ENCODE data around the gene ANO9. TPM values are rescaled to one million over a fixed set of nuclear protein-coding genes. Genes with fewer than 3 reads are reported as not detected.
A peak's percentile ranks its signal among the peaks of the same experiment; 100 is the strongest.

The ANO9 gene
- total and polyA plus RNA-seq, 4 experiments from 2014 or later = 9.4 to 123 (median 67.8) TPM

DNA sequence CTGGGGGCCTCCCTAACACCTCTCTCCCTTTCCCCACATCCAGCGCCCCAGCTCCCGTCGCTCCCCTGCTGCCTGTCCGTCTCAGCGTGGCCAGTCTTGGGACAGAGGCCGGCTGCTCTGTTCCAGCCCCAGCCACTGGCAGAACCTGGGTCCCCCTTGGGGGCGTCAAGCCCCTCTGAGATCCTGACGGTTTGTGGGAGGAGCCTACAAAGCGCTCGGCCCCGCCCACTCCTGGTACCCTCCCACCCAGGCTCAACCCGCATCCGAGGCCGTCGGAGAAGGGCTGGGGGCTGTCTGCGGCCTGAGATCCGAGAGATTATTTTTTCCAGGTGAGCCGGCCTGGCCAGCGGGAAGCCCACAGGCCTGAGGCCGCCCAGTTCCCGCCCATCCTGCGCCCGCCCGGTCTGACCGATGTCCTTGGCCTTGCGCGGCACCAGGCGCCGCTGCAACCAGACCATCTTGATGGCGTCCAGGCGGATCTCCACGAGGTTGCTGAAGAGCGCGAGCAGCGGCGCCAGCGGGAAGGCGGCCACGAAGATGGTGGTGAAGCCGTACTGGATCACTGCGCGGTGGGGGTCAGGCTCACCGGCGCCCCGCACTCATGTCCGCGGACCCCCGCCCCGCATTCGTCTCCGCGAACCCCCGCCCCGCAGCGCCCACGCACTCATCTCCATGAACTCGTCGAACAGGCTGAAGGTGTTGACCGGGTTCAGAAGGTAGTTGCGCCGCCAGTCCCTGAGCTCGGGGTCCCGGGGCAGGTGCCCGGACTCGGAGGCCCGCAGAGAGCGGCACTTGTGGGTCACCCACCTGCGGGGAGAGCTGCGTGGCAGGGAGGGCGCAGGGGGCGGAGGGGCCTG lies 21.5 kb downstream of the ANO9 start:
- peak in 1 of 5 donors; percentile 9 for DNase-seq
- Mint-ChIP-seq H3K9me3 (no peaks in the 10 kb centered on the region), H3K27ac (peak overlapping the region in 4 of 7 donors; percentile 32 to 70 (median 47)), H3K36me3 (peaks cover 13% of the 10 kb centered on the region in 2 donors), H3K27me3 (no peaks in the 10 kb centered on the region), H3K4me1 (peaks cover 0 to 23% (median 2%) of the 10 kb centered on the region in 4 donors), H3K4me3 (peak overlapping the region in 1 of 8 donors; percentile 6)
- Histone ChIP-seq H3K27ac (ENCODE audit: low read depth, low read length) (no peak overlapping the region), H3K9me3 (ENCODE audit: control insufficient read depth in 1 of 2, low read length in 2 of 2) (no peaks in the 10 kb centered on the region), H3K27me3 (ENCODE audit: insufficient read depth, low read length) (no peaks in the 10 kb centered on the region), H3K36me3 (ENCODE audit: insufficient read depth, low read length) (no peaks in the 10 kb centered on the region), H3K4me1 (ENCODE audit: insufficient read depth, low read length) (peaks cover 14% of the 10 kb centered on the region), H3K4me3 (ENCODE audit: low read length in 2 of 2) (no peak overlapping the region)
- ChIA-PET CTCF (ENCODE audit: partially characterized antibody) (no interaction called here), POLR2A (ENCODE audit: partially characterized antibody) (no interaction called here)
- intact Hi-C loops (cut with micrococcal nuclease) = no loop called here

DNA sequence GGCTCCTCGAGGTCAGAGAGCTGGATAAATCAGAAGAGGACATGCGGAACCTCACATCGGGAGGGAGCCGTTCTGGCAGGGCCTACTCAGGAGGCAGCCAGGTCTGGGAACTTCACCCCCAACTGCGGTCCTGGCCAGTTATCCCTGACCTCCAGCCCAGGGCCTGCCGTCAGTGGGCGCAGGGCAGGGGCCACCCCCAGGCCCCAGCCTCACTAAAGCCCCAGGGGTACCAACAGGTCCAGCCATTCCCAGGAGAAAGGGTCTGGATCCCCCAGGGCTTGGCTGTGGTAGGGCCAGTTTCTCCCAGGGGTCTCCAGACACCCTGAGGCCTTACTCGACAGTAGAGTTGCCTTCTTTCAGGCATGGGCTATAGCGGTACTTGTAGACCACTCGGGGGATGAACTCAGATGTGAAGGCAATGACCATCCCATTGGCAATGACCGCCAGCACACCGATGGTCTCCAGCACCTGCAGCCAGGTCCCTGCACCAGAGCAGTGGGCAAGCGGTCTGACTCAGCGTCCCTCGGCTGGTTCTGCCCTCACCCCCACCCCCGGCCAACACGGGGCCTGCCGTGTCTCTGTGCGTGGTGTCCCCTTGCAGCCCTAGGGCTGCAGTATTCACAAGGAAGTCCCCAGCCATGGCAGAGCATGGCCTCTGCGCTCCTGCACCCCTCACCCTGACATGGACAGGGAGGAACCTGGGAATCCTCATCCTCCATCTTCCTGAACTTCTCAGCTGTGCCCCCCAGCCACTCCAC lies 22.4 kb downstream of the ANO9 start:
- DNase-seq = peak in 1 of 5 donors; percentile 22
- Mint-ChIP-seq H3K27me3 (no peaks in the 10 kb centered on the region), H3K27ac (peak overlapping the region in 3 of 7 donors; percentile 32 to 82 (median 37)), H3K9me3 (no peaks in the 10 kb centered on the region), H3K36me3 (peaks cover 6 to 15% of the 10 kb centered on the region in 2 donors), H3K4me3 (peak overlapping the region in 2 of 8 donors; percentile 6 to 57), H3K4me1 (peaks cover 2 to 31% (median 8%) of the 10 kb centered on the region in 4 donors)
- Histone ChIP-seq H3K4me3 (ENCODE audit: low read length in 2 of 2) (no peak overlapping the region), H3K27ac (ENCODE audit: low read depth, low read length) (no peak overlapping the region), H3K9me3 (ENCODE audit: control insufficient read depth in 1 of 2, low read length in 2 of 2) (no peaks in the 10 kb centered on the region), H3K4me1 (ENCODE audit: insufficient read depth, low read length) (peaks cover 16% of the 10 kb centered on the region), H3K27me3 (ENCODE audit: insufficient read depth, low read length) (no peaks in the 10 kb centered on the region), H3K36me3 (ENCODE audit: insufficient read depth, low read length) (no peaks in the 10 kb centered on the region)
- POLR2A ChIA-PET (ENCODE audit: partially characterized antibody) = interaction anchor here (6.7 to 16.3 kb wide), 2 partner anchors 13 to 29 kb away, joined by 184 to 539 read pairs; partner anchors contain the start of genes ANO9 and PTDSS2
- intact Hi-C loops (cut with micrococcal nuclease) = no loop called here
- CTCF ChIA-PET (ENCODE audit: partially characterized antibody) = no interaction called here

DNA sequence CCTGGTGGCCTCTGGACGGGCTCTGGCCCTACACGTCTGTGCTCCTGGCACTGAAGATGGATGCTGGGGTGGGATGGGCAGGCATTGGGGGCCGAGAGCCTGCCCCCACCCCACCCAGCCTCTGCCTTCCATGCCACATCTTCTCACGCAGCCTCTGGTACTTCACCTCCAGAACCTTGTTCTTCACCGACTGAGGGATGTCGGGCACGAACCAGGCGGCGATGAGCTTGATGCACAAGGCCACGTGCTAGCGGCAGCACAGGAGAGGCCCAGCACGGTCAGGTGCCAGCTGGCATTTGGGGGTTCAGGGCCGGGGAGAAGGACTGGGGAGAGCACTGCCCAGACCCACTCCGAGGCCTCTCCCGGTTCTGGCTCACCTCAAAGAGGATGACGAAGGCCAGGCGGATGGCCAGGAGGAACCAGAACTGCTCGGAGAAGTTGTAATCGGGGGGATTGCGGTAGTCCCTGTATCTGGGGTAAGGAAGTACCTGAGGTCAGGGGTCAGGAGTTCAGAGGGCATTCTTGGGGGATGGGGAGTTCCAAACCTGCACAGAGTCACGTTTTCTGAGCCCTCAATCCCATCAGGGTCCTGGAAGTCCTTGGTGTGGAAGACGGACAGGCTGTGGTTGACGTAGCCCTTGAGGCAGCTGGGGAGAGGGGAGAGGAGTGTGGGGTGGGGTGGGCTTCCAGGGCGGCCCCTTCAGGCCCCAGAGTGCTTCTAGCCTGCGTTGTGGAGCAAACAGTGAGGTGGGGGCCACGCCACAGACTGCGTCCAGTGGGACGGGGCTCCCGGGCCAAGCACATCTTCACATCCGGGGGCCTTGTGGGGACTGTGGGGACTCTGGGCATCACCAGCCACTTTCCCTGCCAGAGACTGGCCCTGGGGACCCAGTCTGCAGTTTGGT lies 23.2 kb downstream of the ANO9 start:
- CTCF ChIA-PET (ENCODE audit: partially characterized antibody) = interaction anchor here (9.3 kb wide), 1 partner anchor 32 kb away, joined by 103 read pairs; the partner anchor contains the start of gene PTDSS2
- Histone ChIP-seq H3K4me1 (ENCODE audit: insufficient read depth, low read length) (peaks cover 20% of the 10 kb centered on the region), H3K27ac (ENCODE audit: low read depth, low read length) (no peak overlapping the region), H3K9me3 (ENCODE audit: control insufficient read depth in 1 of 2, low read length in 2 of 2) (no peaks in the 10 kb centered on the region), H3K4me3 (ENCODE audit: low read length in 2 of 2) (no peak overlapping the region), H3K27me3 (ENCODE audit: insufficient read depth, low read length) (no peaks in the 10 kb centered on the region), H3K36me3 (ENCODE audit: insufficient read depth, low read length) (no peaks in the 10 kb centered on the region)
- peak in 1 of 5 donors; percentile 38 for DNase-seq
- intact Hi-C loops (cut with micrococcal nuclease) = no loop called here
- Mint-ChIP-seq H3K27ac (peak overlapping the region in 2 of 7 donors; percentile 79 to 82), H3K4me1 (peaks cover 2 to 35% (median 11%) of the 10 kb centered on the region in 4 donors), H3K27me3 (no peaks in the 10 kb centered on the region), H3K9me3 (no peaks in the 10 kb centered on the region), H3K4me3 (peak overlapping the region in 3 of 8 donors; percentile 57 to 73 (median 72)), H3K36me3 (peaks cover 4 to 15% of the 10 kb centered on the region in 2 donors)
- POLR2A ChIA-PET (ENCODE audit: partially characterized antibody) = interaction anchor here (6.7 to 16.3 kb wide), 2 partner anchors 12 to 30 kb away, joined by 184 to 539 read pairs; partner anchors contain the start of genes ANO9 and PTDSS2

DNA sequence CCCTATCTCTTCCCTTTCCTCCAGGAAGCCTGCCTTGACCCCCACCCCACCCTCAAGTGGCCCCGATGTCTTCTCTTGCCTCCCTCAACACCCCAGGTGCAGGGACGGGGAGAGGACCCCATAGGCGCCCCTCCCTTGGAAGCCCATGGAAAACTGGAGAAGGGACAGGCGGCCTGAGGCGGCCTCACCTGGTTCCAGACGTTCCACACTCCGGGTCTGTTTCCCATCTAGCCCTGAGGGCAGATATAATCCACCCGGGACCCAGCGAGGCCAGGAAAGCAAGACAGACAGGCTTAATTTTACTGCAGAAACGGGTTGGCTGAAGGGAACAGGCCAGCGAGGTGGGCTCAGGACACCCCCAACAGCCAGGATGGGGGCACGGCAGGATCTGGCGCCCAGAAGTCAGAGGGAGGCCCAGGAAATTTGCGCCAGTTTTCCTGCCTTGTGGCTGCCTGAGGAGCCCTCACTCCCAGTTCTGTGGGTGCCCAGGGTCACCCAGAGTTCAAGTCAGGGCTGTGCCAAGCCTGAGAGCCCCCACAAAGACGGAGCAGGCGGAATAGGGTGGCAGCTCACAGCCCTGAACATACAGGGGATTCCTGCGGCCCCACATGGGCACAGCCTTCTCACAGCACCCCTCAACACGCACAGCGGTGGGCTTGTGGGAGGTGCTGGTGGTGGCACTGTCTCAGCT lies 24.0 kb downstream of the ANO9 start:
- Histone ChIP-seq H3K27me3 (ENCODE audit: insufficient read depth, low read length) (no peaks in the 10 kb centered on the region), H3K36me3 (ENCODE audit: insufficient read depth, low read length) (no peaks in the 10 kb centered on the region), H3K4me3 (ENCODE audit: low read length in 2 of 2) (peak overlapping the region in 1 of 2 donors; percentile 73), H3K27ac (ENCODE audit: low read depth, low read length) (peak overlapping the region; percentile 61), H3K4me1 (ENCODE audit: insufficient read depth, low read length) (peaks cover 28% of the 10 kb centered on the region), H3K9me3 (ENCODE audit: control insufficient read depth in 1 of 2, low read length in 2 of 2) (no peaks in the 10 kb centered on the region)
- Mint-ChIP-seq H3K4me3 (peak overlapping the region; percentile 58 to 82 (median 71)), H3K4me1 (peaks cover 4 to 42% (median 16%) of the 10 kb centered on the region in 4 donors), H3K9me3 (no peaks in the 10 kb centered on the region), H3K27ac (peak overlapping the region; percentile 65 to 82 (median 74)), H3K36me3 (peaks cover 4 to 15% of the 10 kb centered on the region in 2 donors), H3K27me3 (no peaks in the 10 kb centered on the region)
- DNase-seq = peak in 1 of 5 donors; percentile 33
- POLR2A ChIA-PET (ENCODE audit: partially characterized antibody) = interaction anchor here (1.0 to 16.3 kb wide), 12 partner anchors 8 to 210 kb away, joined by 3 to 539 read pairs (median 16); partner anchors contain the start of genes ANO9, BET1L, IFITM1 and PSMD13
- intact Hi-C loops (cut with micrococcal nuclease) = no loop called here
- CTCF ChIA-PET (ENCODE audit: partially characterized antibody) = interaction anchor here (1.2 to 9.3 kb wide), 2 partner anchors 28 to 33 kb away, joined by 4 to 103 read pairs; partner anchors contain the start of gene PTDSS2

DNA sequence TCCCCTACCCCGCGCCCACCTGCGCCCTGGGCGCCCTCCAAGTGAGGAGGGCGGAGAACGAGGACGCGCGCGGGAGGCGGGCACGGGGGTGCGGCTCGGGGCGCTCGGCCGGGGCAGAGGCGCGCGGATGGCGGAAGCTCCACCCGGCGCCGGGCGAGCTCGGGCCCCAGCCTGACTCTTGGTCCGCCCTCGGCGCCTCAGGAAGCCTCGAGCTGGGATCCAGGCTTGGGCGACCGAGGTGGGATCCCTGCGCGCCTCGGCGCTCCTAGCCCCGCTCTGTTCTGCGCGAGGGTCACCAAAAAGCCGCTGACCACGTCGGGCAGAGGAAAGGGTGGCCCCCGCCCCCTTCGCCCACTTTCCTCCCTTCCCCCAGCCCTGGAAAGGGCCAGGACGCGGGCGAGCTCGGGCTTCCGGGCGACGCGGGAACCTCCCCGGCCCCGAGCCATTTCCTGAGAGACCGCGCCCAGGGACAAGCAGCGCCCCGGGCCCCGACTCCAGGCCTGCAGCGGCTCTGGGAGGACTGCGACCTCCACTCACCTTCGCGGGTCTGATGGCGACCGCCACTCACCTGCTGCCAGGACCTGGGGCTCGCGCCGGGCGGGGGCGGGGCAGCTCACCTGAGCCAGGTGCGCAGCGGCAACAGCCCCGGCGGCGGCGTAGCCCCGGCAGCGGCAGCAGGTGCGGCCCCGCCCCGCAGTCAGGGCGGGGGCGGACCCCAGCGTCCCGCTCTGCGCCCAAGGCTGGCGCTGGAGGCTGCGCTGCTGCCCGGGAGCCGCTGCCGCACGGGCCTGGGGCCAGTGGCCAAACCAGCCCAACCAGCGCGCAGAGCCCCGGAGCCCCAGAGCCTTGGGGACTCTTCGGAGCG lies 24.8 kb downstream of the ANO9 start:
- peak overlapping the region; percentile 26 to 100 (median 96) for H3K4me3 Mint-ChIP-seq
- H3K27me3 Mint-ChIP-seq = no peaks in the 10 kb centered on the region
- H3K4me1 Mint-ChIP-seq = peaks cover 4 to 42% (median 17%) of the 10 kb centered on the region in 4 donors
- DNase-seq = peak in 4 of 5 donors; percentile 38 to 54 (median 45)
- POLR2A ChIA-PET (ENCODE audit: partially characterized antibody) = interaction anchor here (0.6 to 16.3 kb wide), 20 partner anchors 9 to 402 kb away, joined by 3 to 539 read pairs (median 6); partner anchors contain the start of genes ANO9, BET1L, IFITM1 and PGGHG
- H3K27ac ChIP-seq (ENCODE audit: low read depth, low read length) = peak overlapping the region; percentile 61
- CTCF ChIA-PET (ENCODE audit: partially characterized antibody) = interaction anchor here (1.0 to 9.3 kb wide), 5 partner anchors 10 to 53 kb away, joined by 3 to 103 read pairs (median 4); partner anchors contain the start of gene PTDSS2
- peaks cover 31% of the 10 kb centered on the region for H3K4me1 ChIP-seq (ENCODE audit: insufficient read depth, low read length)
- H3K9me3 Mint-ChIP-seq = no peaks in the 10 kb centered on the region
- peak overlapping the region in 4 of 7 donors; percentile 70 to 92 (median 83) for H3K27ac Mint-ChIP-seq
- no peaks in the 10 kb centered on the region for H3K36me3 ChIP-seq (ENCODE audit: insufficient read depth, low read length)
- no peaks in the 10 kb centered on the region for H3K9me3 ChIP-seq (ENCODE audit: control insufficient read depth in 1 of 2, low read length in 2 of 2)
- peaks cover 2 to 11% of the 10 kb centered on the region in 2 donors for H3K36me3 Mint-ChIP-seq
- H3K4me3 ChIP-seq (ENCODE audit: low read length in 2 of 2) = peak overlapping the region; percentile 17 to 73
- intact Hi-C loops (cut with micrococcal nuclease) = no loop called here
- no peaks in the 10 kb centered on the region for H3K27me3 ChIP-seq (ENCODE audit: insufficient read depth, low read length)
